HCT116 (cell line): ENCODE measurements around the gene RPL18A. TPM values are rescaled to one million over a fixed set of nuclear protein-coding genes. Genes with fewer than 3 reads are reported as not detected.

Experiments used
- ATAC-seq: fragments of 200-7000 bp; cut with Tn5 transposase; 2 replicates; pipeline ENCODE4 v1.9.1; 2020; ENCODE audit warnings: mild to moderate bottlenecking, moderate library complexity
- BruUV-seq: library from RNA; stranded (reverse); fragments of 400-500 nt; replicated peaks from 2 replicates; lab custom pipeline; 2021; lab: Mats Ljungman, UMichigan
- CTCF ChIA-PET: fragments of 300-600 bp; sonication (Branson Sonifier 250); formaldehyde crosslinking; loops from one replicate; lab custom pipeline; 2021; ENCODE audit warnings: antibody characterized with exemption; lab: Charles Lee
- POLR2A ChIA-PET: fragments of 300-600, 350-600 bp; sonication (Branson Sonifier 250); formaldehyde crosslinking; loops from one replicate; lab custom pipeline; 2021; ENCODE audit warnings: antibody characterized with exemption; lab: Charles Lee
- RAD21 ChIA-PET, 2 experiments: fragments of 300-600 bp; sonication (Branson Sonifier 250); formaldehyde crosslinking; loops; one replicate each; lab custom pipeline; 2023; ENCODE audit warnings: low total read pairs in 2 of 2; ENCODE audit not compliant: uncharacterized antibody in 2 of 2, unreplicated experiment in 2 of 2, low non-redundant PET in 1 of 2; lab: Charles Lee
- DNase-seq: peaks from one replicate; pipeline ENCODE4 v3.0.0-alpha.2; 2010; ENCODE audit warnings: low read depth, low spot score
- H2AFZ ChIP-seq: fragments of 200-600 bp; shearing (Covaris generic), sonication (generic); 2 replicates; pipeline ENCODE4 v1.6.1; 2017; ENCODE audit warnings: low read depth, mixed run types, mixed read lengths, antibody characterized with exemption, low read length; ENCODE audit not compliant: poor library complexity, severe bottlenecking
- H3K27ac ChIP-seq: 2 replicates; pipeline ENCODE4 v1.5.1; 2012; ENCODE audit warnings: low read depth, low read length
- H3K27me3 ChIP-seq: fragments of 200-600 bp; sonication (generic); 2 replicates; pipeline ENCODE4 v1.6.1; 2016; ENCODE audit warnings: mixed run types, low read length, mixed read lengths; ENCODE audit not compliant: insufficient read depth
- H3K36me3 ChIP-seq, 2 experiments: fragments of 200-500 bp in 1 of 2; fragments of 200-600 bp in 1 of 2; sonication (Bioruptor generic) in 1 of 2; sonication (generic) in 1 of 2; 2 replicates each; pipeline versions ENCODE4 v1.5.1 to v1.6.1; 2014 to 2016; ENCODE audit warnings: low read length in 2 of 2, inconsistent platforms in 1 of 2, mixed read lengths in 1 of 2, mixed run types in 1 of 2; ENCODE audit not compliant: insufficient read depth in 2 of 2, control insufficient read depth in 1 of 2
- H3K4me1 ChIP-seq, 2 experiments: fragments of 200-600 bp in 1 of 2; sonication (generic) in 1 of 2; 2 replicates each; pipeline versions ENCODE4 v1.5.1 to v1.6.1; 2012 to 2017; ENCODE audit warnings: low read length in 2 of 2, inconsistent platforms in 1 of 2, mild to moderate bottlenecking in 1 of 2, mixed read lengths in 1 of 2, mixed run types in 1 of 2, moderate library complexity in 1 of 2; ENCODE audit not compliant: insufficient read depth in 2 of 2, control insufficient read depth in 1 of 2
- H3K4me2 ChIP-seq: fragments of 200-600 bp; sonication (generic); 2 replicates; pipeline ENCODE4 v1.6.1; 2017; ENCODE audit warnings: mixed run types, low read length, mixed read lengths
- H3K4me3 ChIP-seq, 2 experiments: fragments of 200-600 bp in 1 of 2; sonication (generic) in 1 of 2; replicated peaks in 1 of 2; 2 replicates each; pipeline ENCODE4 v1.5.1; 2011 to 2016; ENCODE audit warnings: low read length in 2 of 2, control low read depth in 1 of 2, low read depth in 1 of 2, mild to moderate bottlenecking in 1 of 2, mixed read lengths in 1 of 2, mixed run types in 1 of 2
- H3K79me2 ChIP-seq: fragments of 200-600 bp; sonication (generic); 2 replicates; pipeline ENCODE4 v1.6.1; 2017; ENCODE audit warnings: mild to moderate bottlenecking, mixed run types, low read length, moderate library complexity, mixed read lengths; ENCODE audit not compliant: insufficient read depth
- H3K9ac ChIP-seq: fragments of 200-600 bp; sonication (generic); 2 replicates; pipeline ENCODE4 v1.6.1; 2016; ENCODE audit warnings: low read length, mixed read lengths
- H3K9me2 ChIP-seq: fragments of 200-600 bp; sonication (generic), shearing (Covaris generic); 2 replicates; pipeline ENCODE4 v1.6.1; 2017; ENCODE audit warnings: mixed run types, mild to moderate bottlenecking, moderate library complexity; ENCODE audit not compliant: insufficient read depth
- H3K9me3 ChIP-seq, 2 experiments: fragments of 200-500 bp in 1 of 2; fragments of 200-600 bp in 1 of 2; sonication (Bioruptor generic) in 1 of 2; sonication (generic) in 1 of 2; 2 replicates each; pipeline ENCODE4 v1.6.1; 2014 to 2017; ENCODE audit warnings: low read length in 2 of 2, mixed read lengths in 2 of 2, inconsistent platforms in 1 of 2, low read depth in 1 of 2, mild to moderate bottlenecking in 1 of 2, mixed run types in 1 of 2, moderate library complexity in 1 of 2; ENCODE audit not compliant: control insufficient read depth in 1 of 2, insufficient read depth in 1 of 2
- H4K20me1 ChIP-seq: fragments of 200-600 bp; sonication (generic), shearing (Covaris generic); 2 replicates; pipeline ENCODE4 v1.6.1; 2017; ENCODE audit warnings: mixed run types, mild to moderate bottlenecking, moderate library complexity; ENCODE audit not compliant: insufficient read depth
- CEBPB ChIP-seq: IDR thresholded peaks from 2 replicates; pipeline ENCODE4 v1.6.1; 2012; ENCODE audit warnings: low read depth
- POLR2A ChIP-seq: IDR thresholded peaks from 2 replicates; pipeline ENCODE4 v1.7.0; 2011; ENCODE audit warnings: borderline replicate concordance; ENCODE audit not compliant: insufficient read depth, insufficient read length; ENCODE audit errors: extremely low read depth
- SIN3A ChIP-seq: IDR thresholded peaks from 2 replicates; pipeline ENCODE4 v1.6.1; 2012; ENCODE audit warnings: low read depth
- SRF ChIP-seq: IDR thresholded peaks from 2 replicates; pipeline ENCODE4 v1.6.1; 2012; ENCODE audit warnings: low read depth
- TCF7L2 ChIP-seq: IDR thresholded peaks from 2 replicates; pipeline ENCODE4 v1.7.0; 2011; ENCODE audit warnings: borderline replicate concordance, inconsistent platforms; ENCODE audit not compliant: insufficient read depth, insufficient read length; ENCODE audit errors: extremely low read depth
- ZFX ChIP-seq: fragments of 450-650 bp; IDR thresholded peaks from 2 replicates; pipeline ENCODE4 v1.6.1; 2017
- intact Hi-C: fragments of 100-400 bp; cut with micrococcal nuclease; formaldehyde crosslinking; loops from 2 replicates; pipeline ENCODE4 v1.10.0; 2022
- total RNA-seq: library from RNA; stranded (reverse); gene quantifications from one replicate; pipeline ENCODE4 v1.2.1, GENCODE V29; 2021; ENCODE audit not compliant: unreplicated experiment
- TF ChIP-seq, protein P1 (sequence below): IDR thresholded peaks from 2 replicates; pipeline ENCODE4 v1.6.1; 2012; ENCODE audit warnings: low read depth

RPL18A gene
- total RNA-seq, 1 experiment from 2014 or later = 3,525 TPM

DNA sequence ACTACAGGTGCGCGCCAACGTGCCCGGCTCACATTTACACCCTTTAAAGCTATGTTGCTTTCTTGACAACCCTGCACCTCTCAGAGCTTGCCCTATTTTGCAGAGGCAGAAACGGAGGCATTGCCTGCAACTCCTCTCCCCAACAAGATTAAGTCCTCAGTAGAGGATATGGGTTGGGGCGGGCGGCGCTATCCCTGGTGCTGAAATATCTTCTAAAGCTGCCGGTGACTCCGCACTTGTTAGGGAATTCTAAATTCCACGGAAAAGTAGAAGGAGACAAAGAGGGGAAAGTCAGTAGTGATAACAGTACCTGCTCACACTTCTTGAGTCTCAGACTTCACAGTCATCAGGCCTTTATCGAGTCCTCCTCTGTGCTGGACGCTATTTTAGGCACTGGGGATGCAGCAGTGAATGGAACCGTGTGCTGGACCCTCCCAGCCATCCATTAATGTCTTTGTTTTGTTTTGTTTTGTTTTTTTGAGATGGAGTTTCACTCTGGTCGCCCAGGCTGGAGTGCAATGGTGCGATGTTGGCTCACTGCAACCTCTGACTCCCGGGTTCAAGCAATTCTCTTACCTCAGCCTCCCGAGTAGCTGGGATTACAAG, 30.0 kb downstream of the RPL18A start:
- ChIA-PET CTCF (no interaction called here), RAD21 (interaction anchor here in 1 of 2 experiments (0.7 kb wide), 1 partner anchor 952 kb away, joined by 4 read pairs; no protein-coding TSS in a partner anchor)
- Histone ChIP-seq H3K27ac (no peak overlapping the region), H3K36me3 (no peaks in the 10 kb centered on the region), H3K9me3 (no peaks in the 10 kb centered on the region), H3K79me2 (no peaks in the 10 kb centered on the region), H3K9me2 (no peaks in the 10 kb centered on the region), H2AFZ (no peak overlapping the region), H3K4me3 (no peak overlapping the region)
- BruUV-seq = no TSS peak
- ATAC-seq = no peak; the same call in 1 of the 2 replicates
- intact Hi-C loops = no loop called here
- TF ChIP-seq, protein P1, sequence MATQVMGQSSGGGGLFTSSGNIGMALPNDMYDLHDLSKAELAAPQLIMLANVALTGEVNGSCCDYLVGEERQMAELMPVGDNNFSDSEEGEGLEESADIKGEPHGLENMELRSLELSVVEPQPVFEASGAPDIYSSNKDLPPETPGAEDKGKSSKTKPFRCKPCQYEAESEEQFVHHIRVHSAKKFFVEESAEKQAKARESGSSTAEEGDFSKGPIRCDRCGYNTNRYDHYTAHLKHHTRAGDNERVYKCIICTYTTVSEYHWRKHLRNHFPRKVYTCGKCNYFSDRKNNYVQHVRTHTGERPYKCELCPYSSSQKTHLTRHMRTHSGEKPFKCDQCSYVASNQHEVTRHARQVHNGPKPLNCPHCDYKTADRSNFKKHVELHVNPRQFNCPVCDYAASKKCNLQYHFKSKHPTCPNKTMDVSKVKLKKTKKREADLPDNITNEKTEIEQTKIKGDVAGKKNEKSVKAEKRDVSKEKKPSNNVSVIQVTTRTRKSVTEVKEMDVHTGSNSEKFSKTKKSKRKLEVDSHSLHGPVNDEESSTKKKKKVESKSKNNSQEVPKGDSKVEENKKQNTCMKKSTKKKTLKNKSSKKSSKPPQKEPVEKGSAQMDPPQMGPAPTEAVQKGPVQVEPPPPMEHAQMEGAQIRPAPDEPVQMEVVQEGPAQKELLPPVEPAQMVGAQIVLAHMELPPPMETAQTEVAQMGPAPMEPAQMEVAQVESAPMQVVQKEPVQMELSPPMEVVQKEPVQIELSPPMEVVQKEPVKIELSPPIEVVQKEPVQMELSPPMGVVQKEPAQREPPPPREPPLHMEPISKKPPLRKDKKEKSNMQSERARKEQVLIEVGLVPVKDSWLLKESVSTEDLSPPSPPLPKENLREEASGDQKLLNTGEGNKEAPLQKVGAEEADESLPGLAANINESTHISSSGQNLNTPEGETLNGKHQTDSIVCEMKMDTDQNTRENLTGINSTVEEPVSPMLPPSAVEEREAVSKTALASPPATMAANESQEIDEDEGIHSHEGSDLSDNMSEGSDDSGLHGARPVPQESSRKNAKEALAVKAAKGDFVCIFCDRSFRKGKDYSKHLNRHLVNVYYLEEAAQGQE = peak; percentile 95
- no peak for TF ChIP-seq ZFX
- TF ChIP-seq, all 23 proteins: peak for 1
- Histone ChIP-seq H3K27me3 (peaks cover 9% of the 10 kb centered on the region; the same call in 1 of the 2 replicates), H3K9ac (no peak overlapping the region), H4K20me1 (no peaks in the 10 kb centered on the region), H3K4me1 (no peaks in the 10 kb centered on the region), H3K4me2 (no peak overlapping the region)
- POLR2A ChIA-PET = no interaction called here
- no peak for DNase-seq

DNA sequence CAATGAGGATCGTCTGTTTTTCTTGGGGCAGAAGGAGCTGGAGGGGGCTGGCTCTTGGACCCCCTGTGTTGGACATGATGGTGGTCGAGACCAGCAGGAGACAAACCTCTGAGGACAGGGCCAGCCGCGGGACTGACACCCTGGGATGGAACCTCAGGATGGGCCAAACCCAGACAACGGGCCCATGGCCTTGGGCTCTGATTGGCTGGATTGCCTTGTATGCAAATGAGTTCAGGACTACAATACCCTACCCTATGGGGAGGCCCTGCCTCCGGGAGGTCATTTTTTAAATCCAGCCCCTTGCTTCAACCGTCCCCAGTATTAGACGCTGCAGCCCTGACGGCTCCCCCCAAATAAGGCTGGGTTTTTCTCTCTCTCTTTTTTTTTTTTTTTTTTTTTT, 34.1 kb downstream of the RPL18A start:
- H4K20me1 ChIP-seq = no peaks in the 10 kb centered on the region
- no peaks in the 10 kb centered on the region for H3K79me2 ChIP-seq
- no peak overlapping the region for H3K9ac ChIP-seq
- H3K4me2 ChIP-seq = no peak overlapping the region
- TF ChIP-seq SRF (no peak), SIN3A (no peak), TCF7L2 (no peak), CEBPB (no peak), POLR2A (no peak), ZFX (no peak)
- no peaks in the 10 kb centered on the region for H3K4me1 ChIP-seq
- no peak overlapping the region for H3K27ac ChIP-seq
- intact Hi-C loops = no loop called here
- no peaks in the 10 kb centered on the region for H3K36me3 ChIP-seq
- CTCF ChIA-PET = no interaction called here
- RAD21 ChIA-PET = no interaction called here
- POLR2A ChIA-PET = no interaction called here
- no peak for DNase-seq
- H3K9me3 ChIP-seq = no peaks in the 10 kb centered on the region
- no peaks in the 10 kb centered on the region for H3K9me2 ChIP-seq
- no peak overlapping the region for H2AFZ ChIP-seq
- no peak for ATAC-seq
- BruUV-seq = no TSS peak
- H3K27me3 ChIP-seq = peaks cover 9% of the 10 kb centered on the region; the same call in 1 of the 2 replicates
- H3K4me3 ChIP-seq = no peak overlapping the region
